H9 (cell line): ENCODE results near the gene TMEM174. TPM values are rescaled to one million over a fixed set of nuclear protein-coding genes. Genes with fewer than 3 reads are reported as not detected.

Source experiments
- DNase-seq: peaks from one replicate; pipeline ENCODE4 v3.0.0-alpha.2; 2017
- H2AFZ ChIP-seq: one replicate; pipeline ENCODE4 v1.6.1; 2013; ENCODE audit warnings: mild to moderate bottlenecking, low read length, control low read depth, moderate library complexity
- H2AK5ac ChIP-seq: 2 replicates; pipeline ENCODE4 v1.6.1; 2013; ENCODE audit warnings: low read length, control low read depth, mixed read lengths; ENCODE audit not compliant: insufficient read length
- H2BK120ac ChIP-seq: one replicate; pipeline ENCODE4 v1.6.1; 2013; ENCODE audit warnings: low read depth, mild to moderate bottlenecking, low read length, control low read depth, inconsistent platforms; ENCODE audit not compliant: poor library complexity, severe bottlenecking
- H2BK12ac ChIP-seq: 2 replicates; pipeline ENCODE4 v1.6.1; 2013; ENCODE audit warnings: low read length, control low read depth, mixed read lengths, low read depth; ENCODE audit not compliant: insufficient read length
- H2BK15ac ChIP-seq: 2 replicates; pipeline ENCODE4 v1.6.1; 2013; ENCODE audit warnings: low read depth, low read length, control low read depth
- H2BK20ac ChIP-seq: one replicate; pipeline ENCODE4 v1.6.1; 2013; ENCODE audit warnings: low read depth, mild to moderate bottlenecking, low read length, control low read depth, inconsistent platforms; ENCODE audit not compliant: poor library complexity, severe bottlenecking
- H2BK5ac ChIP-seq: 2 replicates; pipeline ENCODE4 v1.6.1; 2013; ENCODE audit warnings: low read length, control low read depth, mixed read lengths; ENCODE audit not compliant: insufficient read length
- H3K14ac ChIP-seq: 2 replicates; pipeline ENCODE4 v1.6.1; 2013; ENCODE audit warnings: low read length, control low read depth; ENCODE audit not compliant: insufficient read depth
- H3K18ac ChIP-seq: 2 replicates; pipeline ENCODE4 v1.6.1; 2013; ENCODE audit warnings: low read depth, mild to moderate bottlenecking, mixed read lengths, low read length, control low read depth; ENCODE audit not compliant: insufficient read length
- H3K23ac ChIP-seq: 2 replicates; pipeline ENCODE4 v1.6.1; 2013; ENCODE audit warnings: low read length, control low read depth, mixed read lengths, low read depth; ENCODE audit not compliant: insufficient read length
- H3K23me2 ChIP-seq: 2 replicates; pipeline ENCODE4 v1.6.1; 2013; ENCODE audit warnings: low read depth, mild to moderate bottlenecking, mixed read lengths, low read length, control low read depth; ENCODE audit not compliant: insufficient read length, poor library complexity, severe bottlenecking
- H3K27ac ChIP-seq: 2 replicates; pipeline ENCODE4 v1.5.1; 2013; ENCODE audit warnings: low read length, control low read depth, mixed read lengths, low read depth; ENCODE audit not compliant: insufficient read length
- H3K27me3 ChIP-seq: 2 replicates; pipeline ENCODE4 v1.6.1; 2013; ENCODE audit warnings: low read length, control low read depth, inconsistent platforms; ENCODE audit not compliant: insufficient read depth
- H3K4ac ChIP-seq: 2 replicates; pipeline ENCODE4 v1.6.1; 2013; ENCODE audit warnings: low read depth, mild to moderate bottlenecking, control low read depth, inconsistent platforms, low read length, moderate library complexity
- H3K4me1 ChIP-seq: 2 replicates; pipeline ENCODE4 v1.6.1; 2013; ENCODE audit warnings: low read length, control low read depth, inconsistent platforms; ENCODE audit not compliant: insufficient read depth
- H3K4me2 ChIP-seq: 2 replicates; pipeline ENCODE4 v1.6.1; 2013; ENCODE audit warnings: low read length, control low read depth, mixed read lengths; ENCODE audit not compliant: insufficient read length, insufficient read depth
- H3K56ac ChIP-seq: 2 replicates; pipeline ENCODE4 v1.6.1; 2013; ENCODE audit warnings: low read depth, mild to moderate bottlenecking, mixed read lengths, low read length, control low read depth; ENCODE audit not compliant: insufficient read length
- H3K79me1 ChIP-seq: 2 replicates; pipeline ENCODE4 v1.6.1; 2013; ENCODE audit warnings: low read depth, mild to moderate bottlenecking, moderate library complexity, low read length, control low read depth, inconsistent platforms; ENCODE audit not compliant: insufficient read depth, poor library complexity, severe bottlenecking
- H3K79me2 ChIP-seq: 2 replicates; pipeline ENCODE4 v1.6.1; 2013; ENCODE audit warnings: low read length, control low read depth, inconsistent platforms; ENCODE audit not compliant: insufficient read depth
- H3K9ac ChIP-seq: 2 replicates; pipeline ENCODE4 v1.6.1; 2013; ENCODE audit warnings: low read length, control low read depth, mixed read lengths; ENCODE audit not compliant: insufficient read length; ENCODE audit errors: extremely low read depth
- H3K9me3 ChIP-seq: one replicate; pipeline ENCODE4 v1.6.1; 2013; ENCODE audit warnings: low read depth, low read length, inconsistent platforms; ENCODE audit not compliant: control insufficient read depth
- H3T11ph ChIP-seq: one replicate; pipeline ENCODE4 v1.6.1; 2013; ENCODE audit warnings: mild to moderate bottlenecking, low read length, control low read depth, inconsistent platforms
- H4K20me1 ChIP-seq: one replicate; pipeline ENCODE4 v1.6.1; 2013; ENCODE audit not compliant: control insufficient read depth, insufficient read length, insufficient read depth
- H4K5ac ChIP-seq: 2 replicates; pipeline ENCODE4 v1.6.1; 2013; ENCODE audit warnings: low read depth, mild to moderate bottlenecking, mixed read lengths, low read length, control low read depth; ENCODE audit not compliant: insufficient read length
- H4K8ac ChIP-seq: replicated peaks from 2 replicates; pipeline ENCODE4 v1.6.1; 2013; ENCODE audit warnings: low read length, control low read depth, mixed read lengths, low read depth; ENCODE audit not compliant: insufficient read length
- H4K91ac ChIP-seq: 2 replicates; pipeline ENCODE4 v1.6.1; 2013; ENCODE audit warnings: low read depth, mild to moderate bottlenecking, moderate library complexity, mixed read lengths, low read length, control low read depth; ENCODE audit not compliant: insufficient read length
- H3K27ac Mint-ChIP-seq, 3 experiments: 2 replicates in 2 of 3; 3 replicates in 1 of 3; pipeline ENCODE4 v1.8.0; 2020 to 2021; ENCODE audit warnings: mixed read lengths in 3 of 3, mild to moderate bottlenecking in 1 of 3, moderate library complexity in 1 of 3
- H3K27me3 Mint-ChIP-seq: 2 replicates; pipeline ENCODE4 v1.8.0; 2021; ENCODE audit warnings: low read depth, mild to moderate bottlenecking, moderate library complexity, mixed read lengths
- H3K36me3 Mint-ChIP-seq, 3 experiments: 2 replicates in 2 of 3; 3 replicates in 1 of 3; pipeline ENCODE4 v1.8.0; 2020 to 2021; ENCODE audit warnings: low read depth in 3 of 3, mixed read lengths in 3 of 3; ENCODE audit not compliant: insufficient read depth in 1 of 3
- H3K4me1 Mint-ChIP-seq, 2 experiments: 2 replicates each; pipeline ENCODE4 v1.8.0; 2020; ENCODE audit warnings: mixed read lengths in 2 of 2
- H3K4me3 Mint-ChIP-seq, 2 experiments: 2 replicates in 1 of 2; 3 replicates in 1 of 2; pipeline ENCODE4 v1.8.0; 2020 to 2021; ENCODE audit warnings: mild to moderate bottlenecking in 2 of 2, mixed read lengths in 2 of 2, moderate library complexity in 1 of 2
- H3K9me3 Mint-ChIP-seq, 2 experiments: 2 replicates in 1 of 2; 3 replicates in 1 of 2; pipeline ENCODE4 v1.8.0; 2020; ENCODE audit warnings: mild to moderate bottlenecking in 2 of 2, mixed read lengths in 2 of 2, moderate library complexity in 1 of 2
- CTCF ChIP-seq: fragments of 200-600 bp; sonication (generic); conservative IDR thresholded peaks from 3 replicates; pipeline ENCODE4 v1.8.0; 2021; ENCODE audit warnings: antibody characterized with exemption, mild to moderate bottlenecking
- WGBS: extraction: QIAGEN DNeasy Blood & Tissue Kit; methylation state at CpG from one replicate; pipeline ENCODE4 v1.1.7; 2013; ENCODE audit warnings: missing lambda C conversion rate, low lambda C conversion rate, mixed read lengths; ENCODE audit not compliant: insufficient read length; ENCODE audit errors: extremely low coverage; 5-methylcytosine and 5-hydroxymethylcytosine counted together
- total RNA-seq: library from RNA; stranded (reverse); gene quantifications from 2 replicates; pipeline ENCODE4 v1.2.1, GENCODE V29; 2021

Gene TMEM174
- total RNA-seq, 1 experiment from 2014 or later, result not detected

DNA sequence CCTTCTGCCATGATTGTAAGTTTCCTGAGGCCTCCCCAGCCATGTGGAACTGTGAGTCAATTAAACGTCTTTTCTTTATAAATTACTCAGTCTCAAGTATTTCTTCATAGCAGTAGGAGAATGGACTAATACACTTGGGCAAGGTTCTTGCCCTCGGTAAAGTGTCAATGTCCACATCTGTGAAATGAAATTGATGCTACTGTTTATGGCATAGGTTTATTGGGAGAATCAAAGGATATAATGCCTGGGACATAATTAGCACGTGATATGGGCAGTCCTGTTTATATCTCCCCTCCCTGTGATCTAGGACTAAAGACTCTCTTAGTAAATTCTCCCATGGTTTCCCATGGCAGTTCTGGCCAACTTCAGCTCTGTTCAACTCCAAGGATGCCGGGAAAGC lies 19.4 kb downstream of the TMEM174 start:
- no peaks in the 10 kb centered on the region for H3K79me1 ChIP-seq
- Mint-ChIP-seq H3K9me3 (no peaks in the 10 kb centered on the region), H3K4me3 (no peak overlapping the region), H3K27ac (no peak overlapping the region), H3K36me3 (no peaks in the 10 kb centered on the region), H3K4me1 (peaks cover 12 to 15% of the 10 kb centered on the region in 2 experiments), H3K27me3 (peaks cover 9% of the 10 kb centered on the region)
- H3T11ph ChIP-seq, result no peak overlapping the region
- H3K9ac ChIP-seq, result no peak overlapping the region
- no peak for TF ChIP-seq CTCF
- H3K79me2 ChIP-seq, result no peaks in the 10 kb centered on the region
- H3K9me3 ChIP-seq, result no peaks in the 10 kb centered on the region
- no peak overlapping the region for H3K4ac ChIP-seq
- no peak overlapping the region for H3K23ac ChIP-seq
- H3K4me2 ChIP-seq, result no peak overlapping the region
- no peak overlapping the region for H4K5ac ChIP-seq
- no peaks in the 10 kb centered on the region for H3K27me3 ChIP-seq
- H2BK20ac ChIP-seq, result no peak overlapping the region
- H2BK5ac ChIP-seq, result no peak overlapping the region
- no peaks in the 10 kb centered on the region; the same call in 1 of the 2 replicates for H3K4me1 ChIP-seq
- no peak for DNase-seq
- H4K8ac ChIP-seq, result no peak overlapping the region
- no CpG with 5 or more reads among the region's 4 CpGs for WGBS
- H3K18ac ChIP-seq, result no peak overlapping the region
- no peaks in the 10 kb centered on the region for H4K20me1 ChIP-seq
- no peak overlapping the region for H3K14ac ChIP-seq
- H2AFZ ChIP-seq, result no peak overlapping the region
- H2AK5ac ChIP-seq, result no peak overlapping the region
- H2BK12ac ChIP-seq, result no peak overlapping the region
- no peaks in the 10 kb centered on the region for H3K23me2 ChIP-seq
- H3K56ac ChIP-seq, result no peak overlapping the region
- H2BK15ac ChIP-seq, result no peak overlapping the region
- no peak overlapping the region for H4K91ac ChIP-seq
- no peak overlapping the region for H3K27ac ChIP-seq
- H2BK120ac ChIP-seq, result no peak overlapping the region
